ENCODE results near the gene GAS2L2.
A peak's percentile ranks its signal among the peaks of the same experiment; 100 is the strongest.
"Not testable (repeated sequence)": the region's sequence is repeated elsewhere in the genome, so short reads cannot be mapped to it uniquely, and the experiment has no call there.

GAS2L2 gene

GRCh38 chr17:35773679-35774425 lies 20.8 kb upstream of the GAS2L2 start:
- no peak for DNase-seq (ENCODE audit: low read depth in 3 of 3)

- DNase-seq (ENCODE audit: low read depth in 3 of 3) = no peak
Observed at GRCh38 chr17:35773129-35773528, 20.1 kb upstream of the GAS2L2 start.

- no peak for DNase-seq (ENCODE audit: low read depth in 3 of 3)
Observed at GRCh38 chr17:35769895-35770486, 17.0 kb upstream of the GAS2L2 start.

- DNase-seq (ENCODE audit: low read depth in 3 of 3) = no peak
Observed at GRCh38 chr17:35768797-35769196, 15.8 kb upstream of the GAS2L2 start.

- DNase-seq (ENCODE audit: low read depth in 3 of 3) = no peak
Observed at GRCh38 chr17:35766903-35767510, 14.0 kb upstream of the GAS2L2 start.

GRCh38 chr17:35766489-35766877 lies 13.4 kb upstream of the GAS2L2 start:
- no peak for DNase-seq (ENCODE audit: low read depth in 3 of 3)

GRCh38 chr17:35765756-35766488 lies 12.9 kb upstream of the GAS2L2 start:
- no peak for DNase-seq (ENCODE audit: low read depth in 3 of 3)

- DNase-seq (ENCODE audit: low read depth in 3 of 3) = no peak
Observed at GRCh38 chr17:35765086-35765710, 12.2 kb upstream of the GAS2L2 start.

- peak; percentile 78 to 87 (median 79) for DNase-seq (ENCODE audit: low read depth in 3 of 3)
Observed at GRCh38 chr17:35764123-35764991, 11.3 kb upstream of the GAS2L2 start.

- no peak for DNase-seq (ENCODE audit: low read depth in 3 of 3)
Observed at GRCh38 chr17:35763767-35764122, 10.7 kb upstream of the GAS2L2 start.

GRCh38 chr17:35761601-35762000 lies 8.6 kb upstream of the GAS2L2 start:
- DNase-seq (ENCODE audit: low read depth in 3 of 3) = no peak

- no peak for DNase-seq (ENCODE audit: low read depth in 3 of 3)
Observed at GRCh38 chr17:35760587-35760986, 7.5 kb upstream of the GAS2L2 start, which contains the start of gene C17orf50. TSS of gene C17orf50 (plus strand) at chr17:35760887. CDS start at chr17:35760942, 55 bp downstream.

GRCh38 chr17:35757243-35757642 lies 4.2 kb upstream of the GAS2L2 start:
- no peak for DNase-seq (ENCODE audit: low read depth in 3 of 3)

- DNase-seq (ENCODE audit: low read depth in 3 of 3) = no peak
Observed at GRCh38 chr17:35752471-35752870, 568 bp downstream of the GAS2L2 start.

GRCh38 chr17:35751541-35751940 lies 1.5 kb downstream of the GAS2L2 start:
- DNase-seq (ENCODE audit: low read depth in 3 of 3) = not testable (repeated sequence)

- DNase-seq (ENCODE audit: low read depth in 3 of 3) = no peak
Observed at GRCh38 chr17:35750526-35751395, 2.3 kb downstream of the GAS2L2 start.

GRCh38 chr17:35749560-35750412 lies 3.3 kb downstream of the GAS2L2 start:
- no peak for DNase-seq (ENCODE audit: low read depth in 3 of 3)

- no peak for DNase-seq (ENCODE audit: low read depth in 3 of 3)
Observed at GRCh38 chr17:35748979-35749378, 4.1 kb downstream of the GAS2L2 start.

GRCh38 chr17:35748341-35748841 lies 4.6 kb downstream of the GAS2L2 start:
- DNase-seq (ENCODE audit: low read depth in 3 of 3) = no peak

Measured in stimulated activated CD4-positive, alpha-beta T cell treated with anti-CD3 and anti-CD28 coated beads, TNF-alpha, amount 100 ng/mL, for 48 hours (primary cell).